A673 (cell line): ENCODE results near the gene PRPF6. TPM values are rescaled to one million over a fixed set of nuclear protein-coding genes. Genes with fewer than 3 reads are reported as not detected.

Experiments
- BruUV-seq: library from RNA; stranded (reverse); fragments of 400-500 nt; replicated peaks from 2 replicates; lab custom pipeline; 2021; lab: Mats Ljungman, UMichigan
- CTCF ChIA-PET: fragments of 300-600 bp; sonication (Branson Sonifier 250); formaldehyde crosslinking; loops from one replicate; lab custom pipeline; 2022; ENCODE audit warnings: antibody characterized with exemption; lab: Charles Lee
- POLR2A ChIA-PET: fragments of 300-600 bp; sonication (Branson Sonifier 250); formaldehyde crosslinking; loops from one replicate; lab custom pipeline; 2022; ENCODE audit warnings: antibody characterized with exemption; ENCODE audit not compliant: low non-redundant PET; lab: Charles Lee
- DNase-seq: peaks from one replicate; pipeline ENCODE4 v3.0.0-alpha.2; 2015; ENCODE audit warnings: low spot score
- H3K27ac ChIP-seq: fragments of 200-600 bp; sonication (generic); 2 replicates; pipeline ENCODE4 v1.5.1; 2016; ENCODE audit warnings: mixed run types, low read depth, mild to moderate bottlenecking, mixed read lengths, antibody characterized with exemption, low read length; ENCODE audit not compliant: poor library complexity, severe bottlenecking
- H3K27me3 ChIP-seq: fragments of 200-600 bp; sonication (generic); replicated peaks from 2 replicates; pipeline ENCODE4 v1.6.1; 2017; ENCODE audit warnings: mixed run types, low read depth, mild to moderate bottlenecking, mixed read lengths, antibody characterized with exemption, low read length; ENCODE audit not compliant: insufficient read depth, poor library complexity
- H3K36me3 ChIP-seq: fragments of 200-600 bp; sonication (generic); 2 replicates; pipeline ENCODE4 v1.6.1; 2016; ENCODE audit warnings: mixed run types, mild to moderate bottlenecking, mixed read lengths, antibody characterized with exemption, low read length; ENCODE audit not compliant: insufficient read depth, poor library complexity, severe bottlenecking
- H3K4me1 ChIP-seq: fragments of 200-600 bp; sonication (generic); 2 replicates; pipeline ENCODE4 v1.6.1; 2017; ENCODE audit warnings: mixed run types, mild to moderate bottlenecking, mixed read lengths, antibody characterized with exemption, low read length; ENCODE audit not compliant: insufficient read depth, poor library complexity, severe bottlenecking
- H3K4me3 ChIP-seq: fragments of 200-600 bp; sonication (generic); 2 replicates; pipeline ENCODE4 v1.5.1; 2016; ENCODE audit warnings: low read depth, mixed run types, mild to moderate bottlenecking, mixed read lengths, low read length; ENCODE audit not compliant: poor library complexity, severe bottlenecking
- H3K9me3 ChIP-seq: fragments of 200-600 bp; sonication (generic); 2 replicates; pipeline ENCODE4 v1.6.1; 2016; ENCODE audit warnings: mixed run types, low read depth, mild to moderate bottlenecking, mixed read lengths, antibody characterized with exemption, low read length; ENCODE audit not compliant: poor library complexity, severe bottlenecking
- CTCF ChIP-seq: fragments of 300-800, 200-600 bp; sonication (generic); conservative IDR thresholded peaks from 2 replicates; pipeline ENCODE4 v1.5.1; 2017; ENCODE audit warnings: low read depth, mild to moderate bottlenecking, antibody characterized with exemption, low read length, moderate library complexity, mixed read lengths
- EZH2 ChIP-seq: fragments of 200-600 bp; sonication (generic); IDR thresholded peaks from 2 replicates; pipeline ENCODE4 v1.6.1; 2017; ENCODE audit warnings: borderline replicate concordance, low read depth, mild to moderate bottlenecking, mixed read lengths, antibody characterized with exemption, low read length; ENCODE audit not compliant: poor library complexity, severe bottlenecking
- intact Hi-C: fragments of 100-400 bp; cut with micrococcal nuclease; formaldehyde crosslinking; loops from one replicate; pipeline ENCODE4 v1.10.0; 2022; ENCODE audit not compliant: unreplicated experiment
- total RNA-seq: library from RNA; stranded (reverse); gene quantifications from 2 replicates; pipeline ENCODE4 v1.2.3, GENCODE V29; 2021

The PRPF6 gene
- total RNA-seq, 1 experiment from 2014 or later = 86.3 TPM

- intact Hi-C loops = no loop called here
- H3K27me3 ChIP-seq = no peaks in the 10 kb centered on the region
- peaks cover 13% of the 10 kb centered on the region for H3K4me1 ChIP-seq
- DNase-seq = no peak
- ChIA-PET CTCF (no interaction called here), POLR2A (no interaction called here)
- H3K9me3 ChIP-seq = no peaks in the 10 kb centered on the region
- TF ChIP-seq EZH2 (no peak), CTCF (no peak)
- H3K27ac ChIP-seq = no peak overlapping the region
- BruUV-seq = no TSS peak
- H3K4me3 ChIP-seq = no peak overlapping the region
- peaks cover 38% of the 10 kb centered on the region for H3K36me3 ChIP-seq
Measured at GRCh38 chr20:63944078-63944941, 36.6 kb upstream of the PRPF6 start.

GRCh38 chr20:63945031-63945658 lies 35.8 kb upstream of the PRPF6 start:
- POLR2A ChIA-PET = no interaction called here
- Histone ChIP-seq H3K9me3 (no peaks in the 10 kb centered on the region), H3K36me3 (peaks cover 31% of the 10 kb centered on the region), H3K4me1 (peaks cover 22% of the 10 kb centered on the region), H3K4me3 (no peak overlapping the region), H3K27me3 (no peaks in the 10 kb centered on the region), H3K27ac (no peak overlapping the region)
- TF ChIP-seq CTCF = no peak
- TF ChIP-seq EZH2 = no peak
- no peak for DNase-seq
- CTCF ChIA-PET = no interaction called here
- intact Hi-C loops = no loop called here
- no TSS peak for BruUV-seq

- POLR2A ChIA-PET = no interaction called here
- Histone ChIP-seq H3K4me3 (no peak overlapping the region), H3K36me3 (peaks cover 23% of the 10 kb centered on the region), H3K27me3 (no peaks in the 10 kb centered on the region), H3K9me3 (no peaks in the 10 kb centered on the region), H3K4me1 (peaks cover 26% of the 10 kb centered on the region), H3K27ac (no peak overlapping the region)
- no TSS peak for BruUV-seq
- intact Hi-C loops = no loop called here
- no peak for DNase-seq
- CTCF ChIA-PET = no interaction called here
- TF ChIP-seq EZH2 (no peak), CTCF (no peak)
Measured at GRCh38 chr20:63945921-63946920, 34.7 kb upstream of the PRPF6 start.
